HepG2 (cell line): ENCODE data around the gene TRIM31. TPM values are rescaled to one million over a fixed set of nuclear protein-coding genes. Genes with fewer than 3 reads are reported as not detected.

Experiments
- ATF7 ChIP-seq, 2 experiments: fragments of 450-650 bp in 1 of 2; sonication (generic) in 1 of 2; formaldehyde crosslinking in 1 of 2; IDR thresholded peaks; 2 replicates each; pipeline versions ENCODE4 v1.4.0 to v1.6.1; 2016 to 2020; ENCODE audit warnings: antibody characterized with exemption in 1 of 2, mild to moderate bottlenecking in 1 of 2, missing genetic modification reagents in 1 of 2
- BRCA1 ChIP-seq: sonication (generic); formaldehyde crosslinking; IDR thresholded peaks from 2 replicates; pipeline ENCODE4 v1.4.0; 2020; ENCODE audit warnings: missing genetic modification reagents
- ETV5 ChIP-seq: IDR thresholded peaks from 2 replicates; pipeline ENCODE4 v1.6.1; 2018; ENCODE audit warnings: missing biosample characterization, missing genetic modification reagents, inconsistent platforms, borderline replicate concordance
- FOXC1 ChIP-seq: sonication (generic); formaldehyde crosslinking; IDR thresholded peaks from 2 replicates; pipeline ENCODE4 v1.8.0; 2022; ENCODE audit warnings: mild to moderate bottlenecking, missing genetic modification reagents, borderline replicate concordance
- HMG20A ChIP-seq: IDR thresholded peaks from 2 replicates; pipeline ENCODE4 v1.6.1; 2016; ENCODE audit warnings: borderline replicate concordance
- KLF6 ChIP-seq: IDR thresholded peaks from 2 replicates; pipeline ENCODE4 v1.8.0; 2016; ENCODE audit warnings: missing biosample characterization, missing genetic modification reagents
- MBNL3 ChIP-seq: fragments of 250-450 bp; sonication (Bioruptor Pico); conservative IDR thresholded peaks from 2 replicates; pipeline ENCODE4 v1.8.0; 2022; ENCODE audit warnings: mild to moderate bottlenecking, inconsistent platforms
- NR2F2 ChIP-seq: IDR thresholded peaks from 2 replicates; pipeline ENCODE4 v1.6.1; 2012; ENCODE audit warnings: low read depth, inconsistent platforms, borderline replicate concordance
- POGZ ChIP-seq: sonication (generic); formaldehyde crosslinking; IDR thresholded peaks from 2 replicates; pipeline ENCODE4 v1.4.0; 2020; ENCODE audit warnings: mild to moderate bottlenecking, missing genetic modification reagents
- SALL1 ChIP-seq: sonication (generic); formaldehyde crosslinking; IDR thresholded peaks from 2 replicates; pipeline ENCODE4 v1.8.0; 2022; ENCODE audit warnings: mild to moderate bottlenecking, missing genetic modification reagents
- SOX5 ChIP-seq: IDR thresholded peaks from 2 replicates; pipeline ENCODE4 v1.6.1; 2016; ENCODE audit warnings: borderline replicate concordance
- YEATS2 ChIP-seq: sonication (generic); formaldehyde crosslinking; IDR thresholded peaks from 2 replicates; pipeline ENCODE4 v1.4.0; 2020; ENCODE audit warnings: missing genetic modification reagents, borderline replicate concordance
- ZBTB3 ChIP-seq: sonication (generic); formaldehyde crosslinking; IDR thresholded peaks from 2 replicates; pipeline ENCODE4 v1.4.0; 2020; ENCODE audit warnings: low read depth, mild to moderate bottlenecking, moderate library complexity, missing genetic modification reagents, borderline replicate concordance
- ZNF263 ChIP-seq: sonication (generic); formaldehyde crosslinking; IDR thresholded peaks from 2 replicates; pipeline ENCODE4 v1.4.0; 2020; ENCODE audit warnings: missing genetic modification reagents
- ZNF335 ChIP-seq: sonication (generic); formaldehyde crosslinking; IDR thresholded peaks from 2 replicates; pipeline ENCODE4 v1.4.0; 2020; ENCODE audit warnings: missing genetic modification reagents
- ZNF510 ChIP-seq: sonication (generic); formaldehyde crosslinking; IDR thresholded peaks from 2 replicates; pipeline ENCODE4 v1.4.0; 2020; ENCODE audit warnings: low read depth, mild to moderate bottlenecking, missing genetic modification reagents
- ZNF543 ChIP-seq: sonication (generic); formaldehyde crosslinking; IDR thresholded peaks from 2 replicates; pipeline ENCODE4 v1.4.0; 2020; ENCODE audit warnings: mild to moderate bottlenecking, missing genetic modification reagents
- ZNF552 ChIP-seq: sonication (generic); formaldehyde crosslinking; IDR thresholded peaks from 2 replicates; pipeline ENCODE4 v1.9.0; 2022; ENCODE audit warnings: missing genetic modification reagents, mild to moderate bottlenecking, borderline replicate concordance
- ZNF83 ChIP-seq: sonication (generic); formaldehyde crosslinking; IDR thresholded peaks from 2 replicates; pipeline ENCODE4 v1.4.0; 2020; ENCODE audit warnings: missing genetic modification reagents, mild to moderate bottlenecking, borderline replicate concordance
- ZNF891 ChIP-seq: sonication (generic); formaldehyde crosslinking; IDR thresholded peaks from 2 replicates; pipeline ENCODE4 v1.5.0; 2020; ENCODE audit warnings: mild to moderate bottlenecking, missing genetic modification reagents
- ZSCAN31 ChIP-seq: sonication (generic); formaldehyde crosslinking; IDR thresholded peaks from 2 replicates; pipeline ENCODE4 v1.5.0; 2020; ENCODE audit warnings: low read depth, mild to moderate bottlenecking, missing genetic modification reagents
- polyA plus RNA-seq, 8 experiments: library from polyadenylated mRNA; depleted of rRNA in 3 of 8; stranded (reverse) in 7 of 8; unstranded in 1 of 8; fragments of >200 nt; fragmentation: Illumina TruSeq in 4 of 8; extraction: Trizol in 4 of 8; gene quantifications; 2 replicates each; pipeline versions ENCODE4 v1.2.1 to v1.2.3, GENCODE V29; 2011 to 2016; ENCODE audit warnings: low read depth in 4 of 8, missing spikeins in 1 of 8, mixed read lengths in 1 of 8; ENCODE audit not compliant: insufficient read depth in 1 of 8
- total RNA-seq, 5 experiments: library from RNA; depleted of rRNA; stranded (reverse); fragments of >200 nt; fragmentation: Illumina TruSeq; extraction: Trizol; gene quantifications; 2 replicates each; pipeline ENCODE4 v1.2.3, GENCODE V29; 2016; ENCODE audit warnings: low read depth in 1 of 5
- TF ChIP-seq, protein P1 (sequence below): sonication (generic); formaldehyde crosslinking; IDR thresholded peaks from 2 replicates; pipeline ENCODE4 v1.4.0; 2020; ENCODE audit warnings: missing genetic modification reagents
- TF ChIP-seq, protein P2 (sequence below): sonication (generic); formaldehyde crosslinking; IDR thresholded peaks from 2 replicates; pipeline ENCODE4 v1.9.0; 2021; ENCODE audit warnings: missing genetic modification reagents, mild to moderate bottlenecking, borderline replicate concordance
- TF ChIP-seq, protein P3 (sequence below): sonication (generic); formaldehyde crosslinking; IDR thresholded peaks from 2 replicates; pipeline ENCODE4 v1.4.0; 2020; ENCODE audit warnings: mild to moderate bottlenecking, missing genetic modification reagents
- TF ChIP-seq, protein P4 (sequence below): sonication (generic); formaldehyde crosslinking; IDR thresholded peaks from 2 replicates; pipeline ENCODE4 v1.4.0; 2020; ENCODE audit warnings: missing genetic modification reagents
- TF ChIP-seq, protein P5 (sequence below): sonication (generic); formaldehyde crosslinking; IDR thresholded peaks from 2 replicates; pipeline ENCODE4 v1.4.0; 2020; ENCODE audit warnings: missing genetic modification reagents

The TRIM31 gene
- total and polyA plus RNA-seq, 2 of the 13 experiments (the other 11 are each of a cell fraction or from before 2014, with no cell fraction given): 0.13 to 0.51 TPM

DNA sequence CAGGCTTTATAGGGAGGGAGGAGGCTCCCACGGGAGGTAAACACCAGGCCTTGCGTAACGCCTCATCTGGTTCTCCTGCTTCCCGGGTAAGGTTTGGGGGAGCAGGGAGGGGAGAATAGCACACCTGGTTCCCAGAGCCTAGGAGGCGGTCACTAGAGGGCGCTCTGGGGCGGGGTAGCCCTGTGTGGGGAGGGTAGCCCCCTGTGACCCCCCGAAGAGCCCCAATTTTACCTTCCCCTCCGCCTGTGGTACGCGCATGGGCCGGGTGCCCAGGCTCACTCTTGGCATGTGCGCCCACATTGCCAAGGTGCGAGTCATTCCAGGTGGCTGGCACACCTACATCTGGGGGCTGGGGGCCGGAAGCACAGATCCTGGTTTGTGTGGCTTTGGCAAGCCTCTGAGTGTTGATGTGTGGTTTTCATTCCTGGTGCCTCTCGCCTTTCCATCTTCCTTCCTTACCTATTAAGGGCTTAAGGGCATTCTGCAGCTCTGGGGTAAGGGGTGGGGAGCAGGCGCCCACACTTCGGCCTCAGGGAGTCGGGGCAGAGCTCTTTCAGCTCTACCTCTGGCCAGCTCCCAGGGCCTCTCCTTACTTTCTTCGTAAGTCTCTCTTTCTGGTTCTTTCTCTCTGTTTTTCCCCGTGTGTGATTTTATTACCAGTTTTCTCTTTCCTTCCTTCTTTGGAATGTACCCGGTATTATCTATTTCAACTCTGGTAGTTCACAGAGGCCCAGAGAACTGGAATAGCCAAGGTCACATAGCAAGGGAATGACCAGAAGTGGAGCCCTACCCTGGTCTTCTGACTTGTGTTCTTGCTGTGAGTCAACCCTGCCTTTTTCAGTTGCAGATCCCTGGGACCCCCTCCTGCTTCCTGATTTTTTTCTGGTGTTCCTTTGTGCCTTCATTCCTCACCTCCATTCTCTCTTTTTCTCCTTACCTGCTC is 36.8 kb downstream of the TRIM31 start (continued):
- TF ChIP-seq, protein P1, sequence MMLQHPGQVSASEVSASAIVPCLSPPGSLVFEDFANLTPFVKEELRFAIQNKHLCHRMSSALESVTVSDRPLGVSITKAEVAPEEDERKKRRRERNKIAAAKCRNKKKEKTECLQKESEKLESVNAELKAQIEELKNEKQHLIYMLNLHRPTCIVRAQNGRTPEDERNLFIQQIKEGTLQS (CRISPR knock-in tag): no peak
- TF ChIP-seq HMG20A (CRISPR knock-in tag) (no peak), MBNL3 (CRISPR knock-in tag) (no peak), ZNF263 (CRISPR knock-in tag) (no peak), SOX5 (CRISPR knock-in tag) (no peak), FOXC1 (CRISPR knock-in tag) (no peak), YEATS2 (no peak), KLF6 (CRISPR knock-in tag) (no peak), ZNF510 (CRISPR knock-in tag) (no peak), ZSCAN31 (CRISPR knock-in tag) (no peak), POGZ (no peak; the same call in 1 of the 2 replicates), ZNF552 (CRISPR knock-in tag) (no peak), ZNF335 (CRISPR knock-in tag) (no peak), ETV5 (CRISPR knock-in tag) (no peak), ZBTB3 (CRISPR knock-in tag) (no peak), ZNF891 (no peak), SALL1 (CRISPR knock-in tag) (peak; percentile 48), ATF7 (IDR thresholded peaks at IDR 0.05) (no peak), ATF7 (CRISPR knock-in tag; IDR thresholded peaks at IDR 0.05) (no peak), BRCA1 (CRISPR knock-in tag) (no peak), ZNF83 (no peak), ZNF543 (CRISPR knock-in tag) (peak; percentile 36), NR2F2 (0 out of 2 replicates have a peak, but pooled peaks have one; percentile 34)
- TF ChIP-seq, protein P2, sequence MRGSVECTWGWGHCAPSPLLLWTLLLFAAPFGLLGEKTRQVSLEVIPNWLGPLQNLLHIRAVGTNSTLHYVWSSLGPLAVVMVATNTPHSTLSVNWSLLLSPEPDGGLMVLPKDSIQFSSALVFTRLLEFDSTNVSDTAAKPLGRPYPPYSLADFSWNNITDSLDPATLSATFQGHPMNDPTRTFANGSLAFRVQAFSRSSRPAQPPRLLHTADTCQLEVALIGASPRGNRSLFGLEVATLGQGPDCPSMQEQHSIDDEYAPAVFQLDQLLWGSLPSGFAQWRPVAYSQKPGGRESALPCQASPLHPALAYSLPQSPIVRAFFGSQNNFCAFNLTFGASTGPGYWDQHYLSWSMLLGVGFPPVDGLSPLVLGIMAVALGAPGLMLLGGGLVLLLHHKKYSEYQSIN (CRISPR knock-in tag): no peak
- TF ChIP-seq, protein P3, sequence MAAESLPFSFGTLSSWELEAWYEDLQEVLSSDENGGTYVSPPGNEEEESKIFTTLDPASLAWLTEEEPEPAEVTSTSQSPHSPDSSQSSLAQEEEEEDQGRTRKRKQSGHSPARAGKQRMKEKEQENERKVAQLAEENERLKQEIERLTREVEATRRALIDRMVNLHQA (CRISPR knock-in tag): no peak
- TF ChIP-seq, protein P4, sequence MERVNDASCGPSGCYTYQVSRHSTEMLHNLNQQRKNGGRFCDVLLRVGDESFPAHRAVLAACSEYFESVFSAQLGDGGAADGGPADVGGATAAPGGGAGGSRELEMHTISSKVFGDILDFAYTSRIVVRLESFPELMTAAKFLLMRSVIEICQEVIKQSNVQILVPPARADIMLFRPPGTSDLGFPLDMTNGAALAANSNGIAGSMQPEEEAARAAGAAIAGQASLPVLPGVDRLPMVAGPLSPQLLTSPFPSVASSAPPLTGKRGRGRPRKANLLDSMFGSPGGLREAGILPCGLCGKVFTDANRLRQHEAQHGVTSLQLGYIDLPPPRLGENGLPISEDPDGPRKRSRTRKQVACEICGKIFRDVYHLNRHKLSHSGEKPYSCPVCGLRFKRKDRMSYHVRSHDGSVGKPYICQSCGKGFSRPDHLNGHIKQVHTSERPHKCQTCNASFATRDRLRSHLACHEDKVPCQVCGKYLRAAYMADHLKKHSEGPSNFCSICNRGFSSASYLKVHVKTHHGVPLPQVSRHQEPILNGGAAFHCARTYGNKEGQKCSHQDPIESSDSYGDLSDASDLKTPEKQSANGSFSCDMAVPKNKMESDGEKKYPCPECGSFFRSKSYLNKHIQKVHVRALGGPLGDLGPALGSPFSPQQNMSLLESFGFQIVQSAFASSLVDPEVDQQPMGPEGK (CRISPR knock-in tag): peak; percentile 91
- TF ChIP-seq, protein P5, sequence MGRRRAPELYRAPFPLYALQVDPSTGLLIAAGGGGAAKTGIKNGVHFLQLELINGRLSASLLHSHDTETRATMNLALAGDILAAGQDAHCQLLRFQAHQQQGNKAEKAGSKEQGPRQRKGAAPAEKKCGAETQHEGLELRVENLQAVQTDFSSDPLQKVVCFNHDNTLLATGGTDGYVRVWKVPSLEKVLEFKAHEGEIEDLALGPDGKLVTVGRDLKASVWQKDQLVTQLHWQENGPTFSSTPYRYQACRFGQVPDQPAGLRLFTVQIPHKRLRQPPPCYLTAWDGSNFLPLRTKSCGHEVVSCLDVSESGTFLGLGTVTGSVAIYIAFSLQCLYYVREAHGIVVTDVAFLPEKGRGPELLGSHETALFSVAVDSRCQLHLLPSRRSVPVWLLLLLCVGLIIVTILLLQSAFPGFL: no peak
